OCI-LY1 (cell line): ENCODE results near the gene TTN.

Experiments used
- CTCF ChIP-seq: fragments of 200-600 bp; sonication (generic), shearing (Covaris generic); IDR thresholded peaks from 2 replicates; pipeline ENCODE4 v1.5.1; 2017; ENCODE audit warnings: mild to moderate bottlenecking, antibody characterized with exemption, low read length, moderate library complexity, mixed read lengths
- EZH2 ChIP-seq: fragments of 200-600 bp; sonication (generic), shearing (Covaris generic); IDR thresholded peaks from 2 replicates; pipeline ENCODE4 v1.8.0; 2017; ENCODE audit warnings: borderline replicate concordance, mixed run types, mild to moderate bottlenecking, antibody characterized with exemption, low read length, moderate library complexity, mixed read lengths

GRCh38 chr2:178499640-178500039 is 307.6 kb downstream of the TTN start:
- TF ChIP-seq CTCF, result no peak
- TF ChIP-seq EZH2, result no peak
